Measurements from ENCODE around the gene SELENON.

DNA sequence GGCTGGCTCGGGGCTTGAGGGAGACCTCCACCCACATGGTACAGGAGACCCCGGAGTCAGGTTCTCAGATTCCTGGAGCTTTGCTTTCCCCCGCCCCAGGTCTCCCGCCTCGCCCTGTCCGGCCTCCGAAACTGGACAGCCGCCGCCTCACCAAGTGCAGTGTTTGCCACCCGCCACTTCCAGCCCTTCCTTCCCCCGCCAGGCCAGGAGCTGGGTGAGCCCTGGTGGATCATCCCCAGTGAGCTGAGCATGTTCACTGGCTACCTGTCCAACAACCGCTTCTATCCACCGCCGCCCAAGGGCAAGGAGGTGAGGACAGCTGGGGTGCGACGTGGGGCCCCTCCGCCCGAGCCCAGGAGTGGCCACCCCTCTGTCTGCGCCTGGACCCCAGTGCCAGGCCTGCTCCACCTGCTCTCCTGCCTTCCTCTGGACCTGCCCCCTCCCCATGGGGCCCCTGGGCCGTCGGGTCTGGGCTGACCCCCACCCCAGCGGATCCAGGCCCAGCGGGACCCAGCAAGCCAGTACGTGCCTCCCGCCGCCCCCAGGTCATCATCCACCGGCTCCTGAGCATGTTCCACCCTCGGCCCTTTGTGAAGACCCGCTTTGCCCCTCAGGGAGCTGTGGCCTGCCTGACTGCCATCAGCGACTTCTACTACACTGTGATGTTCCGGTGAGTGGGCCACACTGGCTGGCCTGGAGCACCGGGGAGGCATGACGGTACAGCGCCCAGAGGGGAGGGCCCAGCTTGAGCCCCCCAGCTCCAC, 8.7 kb downstream of the SELENON start:
- TF ChIP-seq, protein P1, sequence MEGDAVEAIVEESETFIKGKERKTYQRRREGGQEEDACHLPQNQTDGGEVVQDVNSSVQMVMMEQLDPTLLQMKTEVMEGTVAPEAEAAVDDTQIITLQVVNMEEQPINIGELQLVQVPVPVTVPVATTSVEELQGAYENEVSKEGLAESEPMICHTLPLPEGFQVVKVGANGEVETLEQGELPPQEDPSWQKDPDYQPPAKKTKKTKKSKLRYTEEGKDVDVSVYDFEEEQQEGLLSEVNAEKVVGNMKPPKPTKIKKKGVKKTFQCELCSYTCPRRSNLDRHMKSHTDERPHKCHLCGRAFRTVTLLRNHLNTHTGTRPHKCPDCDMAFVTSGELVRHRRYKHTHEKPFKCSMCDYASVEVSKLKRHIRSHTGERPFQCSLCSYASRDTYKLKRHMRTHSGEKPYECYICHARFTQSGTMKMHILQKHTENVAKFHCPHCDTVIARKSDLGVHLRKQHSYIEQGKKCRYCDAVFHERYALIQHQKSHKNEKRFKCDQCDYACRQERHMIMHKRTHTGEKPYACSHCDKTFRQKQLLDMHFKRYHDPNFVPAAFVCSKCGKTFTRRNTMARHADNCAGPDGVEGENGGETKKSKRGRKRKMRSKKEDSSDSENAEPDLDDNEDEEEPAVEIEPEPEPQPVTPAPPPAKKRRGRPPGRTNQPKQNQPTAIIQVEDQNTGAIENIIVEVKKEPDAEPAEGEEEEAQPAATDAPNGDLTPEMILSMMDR (IDR thresholded peaks at IDR 0.05; ENCODE audit: low read length): no peak
- no peak for TF ChIP-seq EZH2 (IDR thresholded peaks at IDR 0.05; ENCODE audit: borderline replicate concordance, low read length)

All from OCI-LY1 (cell line).